HG02943 (cell line): Measurements from ENCODE around the gene OAT.

ENCODE experiments used
- ATAC-seq: cut with Tn5 transposase; IDR thresholded peaks from one replicate; pipeline ENCODE4 v1.9.1; 2021; ENCODE audit warnings: mild to moderate bottlenecking, low read depth, moderate library complexity; ENCODE audit not compliant: unreplicated experiment

The OAT gene

GRCh38 chr10:124356701-124357560 is 61.8 kb downstream of the OAT start:
- ATAC-seq, result no peak

- ATAC-seq, result no peak
Measured at GRCh38 chr10:124354411-124355382, 64.0 kb downstream of the OAT start.

- no peak for ATAC-seq
Measured at GRCh38 chr10:124353896-124354295, 64.8 kb downstream of the OAT start.

- ATAC-seq, result no peak
Measured at GRCh38 chr10:124353091-124353815, 65.5 kb downstream of the OAT start.

- no peak for ATAC-seq
Measured at GRCh38 chr10:124351481-124352220, 67.1 kb downstream of the OAT start.

- no peak for ATAC-seq
Measured at GRCh38 chr10:124350806-124351205, 67.9 kb downstream of the OAT start.

- no peak for ATAC-seq
Measured at GRCh38 chr10:124349996-124350280, 68.8 kb downstream of the OAT start.

GRCh38 chr10:124349231-124349995 is 69.3 kb downstream of the OAT start:
- no peak for ATAC-seq

GRCh38 chr10:124348801-124349200 is 69.9 kb downstream of the OAT start:
- ATAC-seq, result no peak

GRCh38 chr10:124347956-124348355 is 70.8 kb downstream of the OAT start:
- ATAC-seq, result no peak
